HL-60 (cell line): Measurements from ENCODE around the gene LIMA1.

ENCODE experiments used
- TF ChIP-seq, protein P1 (sequence below): IDR thresholded peaks from one replicate; pipeline ENCODE4 v1.5.1; 2011; ENCODE audit warnings: low read length, control low read depth, inconsistent platforms; ENCODE audit not compliant: insufficient read depth
- TF ChIP-seq, protein P2 (sequence below): IDR thresholded peaks from 2 replicates; pipeline ENCODE4 v1.6.1; 2012; ENCODE audit warnings: low read depth; ENCODE audit not compliant: insufficient replicate concordance

DNA sequence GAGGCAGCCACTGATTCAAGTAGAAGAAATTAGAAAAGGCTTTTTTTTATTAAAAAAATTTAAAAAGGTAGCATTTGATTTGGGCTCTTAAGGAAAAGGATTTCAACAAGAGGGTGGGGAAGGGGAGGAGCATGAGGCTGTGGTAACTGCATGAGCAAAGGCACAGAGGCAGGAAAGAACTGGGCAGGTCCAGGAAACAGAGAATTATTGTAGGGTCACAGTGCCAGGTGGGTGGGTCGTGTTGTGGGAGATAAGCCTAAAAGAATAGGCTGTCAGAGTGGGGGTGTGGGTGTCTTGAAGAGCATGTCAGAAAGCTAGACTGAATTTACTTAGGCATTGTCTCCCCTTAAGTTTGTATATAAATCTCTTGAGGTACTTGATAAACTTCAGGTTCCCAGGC is 7.8 kb downstream of the LIMA1 start:
- TF ChIP-seq, protein P1, sequence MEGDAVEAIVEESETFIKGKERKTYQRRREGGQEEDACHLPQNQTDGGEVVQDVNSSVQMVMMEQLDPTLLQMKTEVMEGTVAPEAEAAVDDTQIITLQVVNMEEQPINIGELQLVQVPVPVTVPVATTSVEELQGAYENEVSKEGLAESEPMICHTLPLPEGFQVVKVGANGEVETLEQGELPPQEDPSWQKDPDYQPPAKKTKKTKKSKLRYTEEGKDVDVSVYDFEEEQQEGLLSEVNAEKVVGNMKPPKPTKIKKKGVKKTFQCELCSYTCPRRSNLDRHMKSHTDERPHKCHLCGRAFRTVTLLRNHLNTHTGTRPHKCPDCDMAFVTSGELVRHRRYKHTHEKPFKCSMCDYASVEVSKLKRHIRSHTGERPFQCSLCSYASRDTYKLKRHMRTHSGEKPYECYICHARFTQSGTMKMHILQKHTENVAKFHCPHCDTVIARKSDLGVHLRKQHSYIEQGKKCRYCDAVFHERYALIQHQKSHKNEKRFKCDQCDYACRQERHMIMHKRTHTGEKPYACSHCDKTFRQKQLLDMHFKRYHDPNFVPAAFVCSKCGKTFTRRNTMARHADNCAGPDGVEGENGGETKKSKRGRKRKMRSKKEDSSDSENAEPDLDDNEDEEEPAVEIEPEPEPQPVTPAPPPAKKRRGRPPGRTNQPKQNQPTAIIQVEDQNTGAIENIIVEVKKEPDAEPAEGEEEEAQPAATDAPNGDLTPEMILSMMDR = no peak
- TF ChIP-seq, protein P2, sequence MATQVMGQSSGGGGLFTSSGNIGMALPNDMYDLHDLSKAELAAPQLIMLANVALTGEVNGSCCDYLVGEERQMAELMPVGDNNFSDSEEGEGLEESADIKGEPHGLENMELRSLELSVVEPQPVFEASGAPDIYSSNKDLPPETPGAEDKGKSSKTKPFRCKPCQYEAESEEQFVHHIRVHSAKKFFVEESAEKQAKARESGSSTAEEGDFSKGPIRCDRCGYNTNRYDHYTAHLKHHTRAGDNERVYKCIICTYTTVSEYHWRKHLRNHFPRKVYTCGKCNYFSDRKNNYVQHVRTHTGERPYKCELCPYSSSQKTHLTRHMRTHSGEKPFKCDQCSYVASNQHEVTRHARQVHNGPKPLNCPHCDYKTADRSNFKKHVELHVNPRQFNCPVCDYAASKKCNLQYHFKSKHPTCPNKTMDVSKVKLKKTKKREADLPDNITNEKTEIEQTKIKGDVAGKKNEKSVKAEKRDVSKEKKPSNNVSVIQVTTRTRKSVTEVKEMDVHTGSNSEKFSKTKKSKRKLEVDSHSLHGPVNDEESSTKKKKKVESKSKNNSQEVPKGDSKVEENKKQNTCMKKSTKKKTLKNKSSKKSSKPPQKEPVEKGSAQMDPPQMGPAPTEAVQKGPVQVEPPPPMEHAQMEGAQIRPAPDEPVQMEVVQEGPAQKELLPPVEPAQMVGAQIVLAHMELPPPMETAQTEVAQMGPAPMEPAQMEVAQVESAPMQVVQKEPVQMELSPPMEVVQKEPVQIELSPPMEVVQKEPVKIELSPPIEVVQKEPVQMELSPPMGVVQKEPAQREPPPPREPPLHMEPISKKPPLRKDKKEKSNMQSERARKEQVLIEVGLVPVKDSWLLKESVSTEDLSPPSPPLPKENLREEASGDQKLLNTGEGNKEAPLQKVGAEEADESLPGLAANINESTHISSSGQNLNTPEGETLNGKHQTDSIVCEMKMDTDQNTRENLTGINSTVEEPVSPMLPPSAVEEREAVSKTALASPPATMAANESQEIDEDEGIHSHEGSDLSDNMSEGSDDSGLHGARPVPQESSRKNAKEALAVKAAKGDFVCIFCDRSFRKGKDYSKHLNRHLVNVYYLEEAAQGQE = no peak
